ENCODE measurements around the gene ZKSCAN1.
"Not testable (repeated sequence)": the region's sequence is repeated elsewhere in the genome, so short reads cannot be mapped to it uniquely, and the experiment has no call there.

ZKSCAN1 gene

GRCh38 chr7:100015232-100016214 lies at the start of gene ZKSCAN1:
Gene ZKSCAN1, plus strand, starts transcription at chr7:100015596. Its CDS starts 7,911 bp downstream, at chr7:100023507.
- DNase-seq, result peak; percentile 90

- DNase-seq, result no peak
Measured at GRCh38 chr7:99969298-99969697, 46.1 kb upstream of the ZKSCAN1 start.

GRCh38 chr7:99969813-99970212 lies 45.6 kb upstream of the ZKSCAN1 start:
- not testable (repeated sequence) for DNase-seq

DNA sequence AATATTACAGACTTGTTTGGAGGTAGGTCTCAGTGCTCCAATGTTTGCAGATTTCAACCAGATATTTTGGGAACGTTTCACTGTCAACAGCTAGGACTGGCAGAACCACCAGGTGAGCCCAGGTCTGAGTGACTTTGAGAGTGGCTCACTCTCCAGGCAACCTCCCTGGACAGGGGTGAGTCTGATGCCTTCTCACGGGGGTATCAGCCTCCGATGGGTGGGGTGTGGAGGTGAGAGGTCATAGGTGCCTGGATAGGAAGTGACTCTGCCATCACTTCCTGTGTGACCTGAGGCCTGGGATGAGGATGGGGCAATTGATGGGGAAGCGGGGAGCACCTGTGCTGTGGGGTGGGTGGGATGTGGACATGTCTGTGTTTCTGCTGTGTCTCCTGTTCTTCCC lies 44.2 kb upstream of the ZKSCAN1 start:
- DNase-seq, result no peak

- not testable (repeated sequence) for DNase-seq
Measured at GRCh38 chr7:99973817-99974216, 41.6 kb upstream of the ZKSCAN1 start.

DNA sequence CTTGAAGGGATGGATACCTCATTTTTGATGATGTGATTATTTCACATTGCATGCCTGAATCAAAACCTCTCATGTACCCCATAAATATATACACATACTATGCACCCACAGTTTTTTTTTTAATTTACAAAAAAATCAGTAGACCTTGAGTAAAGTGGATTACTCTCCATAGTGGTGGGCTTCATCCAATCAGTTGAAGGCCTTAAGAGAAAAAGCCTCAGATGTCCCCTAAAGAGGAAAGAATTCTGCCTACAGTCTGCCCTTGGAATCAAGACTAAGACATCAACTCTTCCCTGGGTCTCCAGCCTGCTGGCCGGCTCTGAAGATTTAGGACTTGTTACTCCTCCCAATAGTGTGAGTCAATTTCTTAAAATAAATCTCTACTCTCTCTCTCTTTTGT lies 40.7 kb upstream of the ZKSCAN1 start:
- DNase-seq, result no peak

- no peak for DNase-seq
Measured at GRCh38 chr7:99975782-99976521, 39.4 kb upstream of the ZKSCAN1 start, which contains the start of gene AZGP1. Gene AZGP1, minus strand, starts transcription at chr7:99976031. Its CDS starts 11 bp downstream, at chr7:99976020.

- no peak for DNase-seq
Measured at GRCh38 chr7:99976626-99977025, 38.8 kb upstream of the ZKSCAN1 start.

GRCh38 chr7:99979814-99980225 lies 35.6 kb upstream of the ZKSCAN1 start:
- DNase-seq, result peak; percentile 72

- DNase-seq, result not testable (repeated sequence)
Measured at GRCh38 chr7:99980448-99980872, 34.9 kb upstream of the ZKSCAN1 start.

GRCh38 chr7:99981066-99981465 lies 34.3 kb upstream of the ZKSCAN1 start:
- not testable (repeated sequence) for DNase-seq

- DNase-seq, result no peak
Measured at GRCh38 chr7:99984593-99984992, 30.8 kb upstream of the ZKSCAN1 start.

- not testable (repeated sequence) for DNase-seq
Measured at GRCh38 chr7:99987306-99987705, 28.1 kb upstream of the ZKSCAN1 start.

DNA sequence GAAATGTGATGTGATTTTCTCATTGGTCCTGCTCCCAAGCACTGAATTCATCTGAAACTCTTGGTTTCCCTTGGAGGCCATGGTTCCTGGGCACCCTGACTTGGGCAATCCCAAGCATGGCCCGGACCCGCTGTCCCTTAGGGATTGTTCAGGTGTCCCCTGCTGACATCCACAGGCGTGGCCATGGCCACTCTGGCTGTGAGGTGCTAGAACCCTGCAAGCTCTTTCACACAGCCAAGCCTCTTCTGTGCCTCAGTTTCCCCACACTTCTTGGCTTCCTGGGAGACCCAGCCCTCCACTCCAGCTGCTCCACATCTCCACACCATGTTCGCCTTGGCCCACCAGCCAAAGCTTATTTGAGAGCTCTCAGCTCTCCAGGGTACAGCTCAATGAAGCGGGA lies 27.6 kb upstream of the ZKSCAN1 start:
- DNase-seq, result no peak

DNA sequence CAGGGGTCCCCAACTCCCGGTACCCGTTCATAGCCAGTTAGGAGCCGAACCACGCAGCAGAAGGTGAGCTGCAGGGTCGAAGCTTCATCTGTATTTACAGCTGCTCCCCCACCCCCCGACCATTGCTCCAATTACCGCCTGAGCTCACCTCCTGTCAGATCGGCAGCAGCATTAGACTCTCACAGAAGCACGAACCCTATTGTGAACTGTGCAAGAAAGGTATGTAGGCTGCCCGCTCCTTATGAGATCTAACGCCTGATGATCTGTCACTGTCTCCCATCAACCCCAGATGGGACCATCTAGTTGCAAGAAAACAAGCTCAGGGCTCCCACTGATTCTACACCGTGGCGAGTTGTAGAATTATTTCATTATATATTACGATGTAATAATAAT lies 24.9 kb upstream of the ZKSCAN1 start:
- DNase-seq, result no peak

GRCh38 chr7:99991543-99991942 lies 23.9 kb upstream of the ZKSCAN1 start:
- DNase-seq, result not testable (repeated sequence)

GRCh38 chr7:99992330-99993038 lies 22.9 kb upstream of the ZKSCAN1 start:
- DNase-seq, result no peak

- no peak for DNase-seq
Measured at GRCh38 chr7:99994819-99995218, 20.6 kb upstream of the ZKSCAN1 start.

GRCh38 chr7:99996755-99997544 lies 18.4 kb upstream of the ZKSCAN1 start:
- DNase-seq, result no peak

GRCh38 chr7:99997545-99998137 lies 17.8 kb upstream of the ZKSCAN1 start:
- DNase-seq, result peak; percentile 84

DNA sequence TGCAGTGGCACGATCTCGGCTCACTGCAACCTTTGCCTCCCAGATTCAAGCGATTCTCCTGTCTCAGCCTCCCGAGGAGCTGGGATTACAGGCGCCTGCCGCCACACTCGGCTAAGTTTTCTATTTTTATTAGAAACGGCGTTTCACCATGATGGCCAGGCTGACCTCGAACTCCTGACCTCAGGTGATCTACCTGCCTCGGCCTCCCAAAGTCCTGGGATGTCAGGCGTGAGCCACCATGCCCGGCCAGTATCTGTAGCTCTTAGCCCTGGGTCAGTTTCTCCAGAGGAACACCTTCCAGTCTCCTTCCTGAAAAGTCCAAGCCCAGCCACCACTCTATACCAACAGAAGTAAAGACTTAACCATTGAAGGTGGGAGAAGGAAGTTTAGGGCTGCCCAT lies 15.2 kb upstream of the ZKSCAN1 start:
- no peak for DNase-seq

Data from CD4-positive, alpha-beta T cell treated with Interleukin-17A for 1 hour (primary cell).